GM04504 (cell line): ENCODE results near the gene EIF1B.

ENCODE experiments used
- DNase-seq: peaks from one replicate; pipeline ENCODE4 v3.0.0-alpha.2; 2012; ENCODE audit warnings: low read depth

EIF1B gene

GRCh38 chr3:40340541-40341170, 31.1 kb downstream of the EIF1B start:
- no peak for DNase-seq

GRCh38 chr3:40341671-40342070, 32.2 kb downstream of the EIF1B start:
- no peak for DNase-seq

GRCh38 chr3:40350529-40350928, 41.0 kb downstream of the EIF1B start:
- no peak for DNase-seq

DNA sequence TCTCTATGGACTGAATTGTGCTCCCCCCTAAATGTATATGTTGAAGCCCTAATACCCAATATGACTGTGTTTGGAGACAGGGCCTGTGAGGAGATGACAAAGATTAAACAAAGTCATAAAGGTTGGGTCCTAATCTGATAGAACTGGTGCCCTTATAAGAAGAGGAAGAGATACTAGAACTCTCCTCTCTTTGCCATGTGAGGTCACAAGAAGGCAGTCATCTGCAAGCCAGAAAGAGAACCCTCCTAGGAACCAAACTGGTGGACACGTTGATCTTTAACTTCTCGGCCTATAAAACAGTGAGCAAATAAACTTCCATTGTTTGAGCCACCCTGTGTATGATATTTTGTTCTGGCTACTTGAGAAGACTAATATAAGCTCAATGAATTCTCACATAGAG, 45.9 kb downstream of the EIF1B start:
- DNase-seq, result no peak

GRCh38 chr3:40358454-40358853, 48.9 kb downstream of the EIF1B start:
- DNase-seq, result no peak
